Esophagus squamous epithelium (tissue), 5 donors: ENCODE measurements around the gene SFXN5. TPM values are rescaled to one million over a fixed set of nuclear protein-coding genes. Genes with fewer than 3 reads are reported as not detected.

ENCODE experiments used
- DNase-seq: peaks from one replicate; lab custom pipeline; 2025; lab: John Stamatoyannopoulos, UW
- H3K27ac ChIP-seq, 4 donors: fragments of 200-600 bp; sonication (generic); one replicate each; pipeline ENCODE4 v1.5.1; 2016 to 2019; ENCODE audit warnings: mild to moderate bottlenecking in 1 of 4
- H3K27me3 ChIP-seq, 4 donors: fragments of 200-600 bp; sonication (generic); 1 replicate in 3 of 4; 2 replicates in 1 of 4; pipeline versions ENCODE4 v1.5.1 to v1.6.0; 2017 to 2021; ENCODE audit warnings: antibody characterized with exemption in 1 of 4
- H3K36me3 ChIP-seq, 3 donors: fragments of 200-600 bp; sonication (generic); one replicate each; pipeline ENCODE4 v1.5.1; 2016 to 2019
- H3K4me1 ChIP-seq, 3 donors: fragments of 200-600 bp; sonication (generic); one replicate each; pipeline ENCODE4 v1.5.1; 2017 to 2019
- H3K4me3 ChIP-seq, 4 donors: fragments of 200-600 bp; sonication (generic); 1 replicate in 3 of 4; 2 replicates in 1 of 4; pipeline ENCODE4 v1.5.1; 2016 to 2019; ENCODE audit warnings: mild to moderate bottlenecking in 2 of 4, moderate library complexity in 1 of 4
- H3K9me3 ChIP-seq, 3 donors: fragments of 200-600 bp; sonication (generic); one replicate each; pipeline ENCODE4 v1.5.1; 2016 to 2019
- POLR2A ChIP-seq, 4 donors: fragments of 450-650 bp; IDR thresholded peaks; one replicate each; pipeline ENCODE4 v1.6.1; 2017; ENCODE audit warnings: antibody characterized with exemption in 4 of 4, mild to moderate bottlenecking in 4 of 4, moderate library complexity in 3 of 4
- WGBS, 2 donors: methylation state at CpG; one replicate each; pipeline ENCODE4 v1.1.5; 2018; 5-methylcytosine and 5-hydroxymethylcytosine counted together
- intact Hi-C: fragments of 100-400 bp; cut with DNase I; formaldehyde crosslinking; loops from one replicate; pipeline ENCODE4 v1.15.0; 2022
- total RNA-seq, 4 donors: library from RNA; depleted of rRNA; stranded (reverse); fragments of >200 nt; gene quantifications; one replicate each; pipeline ENCODE4 v1.1.0, GENCODE V29; 2016
- TF ChIP-seq, protein P1 (sequence below), 6 experiments: fragments of 450-650 bp in 4 of 6; fragments of 200-600 bp in 2 of 6; sonication (generic) in 2 of 6; IDR thresholded peaks; one replicate each; pipeline ENCODE4 v1.5.1; 2016 to 2019; ENCODE audit warnings: antibody characterized with exemption in 6 of 6, mild to moderate bottlenecking in 4 of 6, moderate library complexity in 4 of 6
- donor health status: DM: yes; HTN: yes; CAD: no.

The SFXN5 gene
- total RNA-seq, 4 donors from 2014 or later = 4.2 to 16.4 (median 12.7) TPM

- no peak for TF ChIP-seq POLR2A (IDR thresholded peaks at IDR 0.05)
- TF ChIP-seq, protein P1, sequence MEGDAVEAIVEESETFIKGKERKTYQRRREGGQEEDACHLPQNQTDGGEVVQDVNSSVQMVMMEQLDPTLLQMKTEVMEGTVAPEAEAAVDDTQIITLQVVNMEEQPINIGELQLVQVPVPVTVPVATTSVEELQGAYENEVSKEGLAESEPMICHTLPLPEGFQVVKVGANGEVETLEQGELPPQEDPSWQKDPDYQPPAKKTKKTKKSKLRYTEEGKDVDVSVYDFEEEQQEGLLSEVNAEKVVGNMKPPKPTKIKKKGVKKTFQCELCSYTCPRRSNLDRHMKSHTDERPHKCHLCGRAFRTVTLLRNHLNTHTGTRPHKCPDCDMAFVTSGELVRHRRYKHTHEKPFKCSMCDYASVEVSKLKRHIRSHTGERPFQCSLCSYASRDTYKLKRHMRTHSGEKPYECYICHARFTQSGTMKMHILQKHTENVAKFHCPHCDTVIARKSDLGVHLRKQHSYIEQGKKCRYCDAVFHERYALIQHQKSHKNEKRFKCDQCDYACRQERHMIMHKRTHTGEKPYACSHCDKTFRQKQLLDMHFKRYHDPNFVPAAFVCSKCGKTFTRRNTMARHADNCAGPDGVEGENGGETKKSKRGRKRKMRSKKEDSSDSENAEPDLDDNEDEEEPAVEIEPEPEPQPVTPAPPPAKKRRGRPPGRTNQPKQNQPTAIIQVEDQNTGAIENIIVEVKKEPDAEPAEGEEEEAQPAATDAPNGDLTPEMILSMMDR (IDR thresholded peaks at IDR 0.05) = no peak
- Histone ChIP-seq H3K36me3 (no peaks in the 10 kb centered on the region), H3K27me3 (peaks cover 0 to 92% (median 0%) of the 10 kb centered on the region in 4 donors), H3K4me1 (peaks cover 0 to 29% (median 9%) of the 10 kb centered on the region in 3 donors), H3K9me3 (no peaks in the 10 kb centered on the region), H3K4me3 (no peak overlapping the region), H3K27ac (no peak overlapping the region)
- intact Hi-C loops = loop anchor here (10.0 kb wide), 1 partner anchor 277 kb away; no protein-coding TSS in a partner anchor
- no peak for DNase-seq
- 74% methylated on average over 16 to 18 of the region's 18 CpGs for WGBS, 2 donors
These were observed 173.5 kb downstream of the SFXN5 start for GRCh38 chr2:72897785-72898584.

DNA sequence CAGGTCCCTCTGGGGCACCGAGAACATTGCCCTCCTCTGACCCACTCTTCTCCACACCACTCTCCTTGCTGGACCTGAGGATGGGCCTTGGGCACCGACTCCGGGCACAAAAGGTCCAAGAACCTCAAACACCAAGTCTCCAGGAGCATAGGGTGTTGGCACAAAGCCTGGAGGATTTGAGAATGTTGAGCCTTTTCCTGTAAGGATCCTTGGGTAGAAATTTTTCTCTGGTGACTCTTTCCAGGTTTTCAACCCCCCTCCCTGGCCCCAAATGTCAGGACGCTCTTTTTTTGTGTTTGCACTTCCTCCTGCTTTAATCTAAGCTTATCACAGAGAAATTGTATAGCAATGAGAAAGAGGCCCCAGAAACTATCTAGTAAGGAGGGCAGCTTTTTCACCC is 175.1 kb downstream of the SFXN5 start:
- no peak for DNase-seq
- H3K9me3 ChIP-seq = no peaks in the 10 kb centered on the region
- H3K36me3 ChIP-seq = peaks cover 0 to 12% (median 5%) of the 10 kb centered on the region in 3 donors
- H3K4me3 ChIP-seq = no peak overlapping the region
- WGBS, 2 donors = 60 to 73% methylated on average over 4 of the region's 4 CpGs
- intact Hi-C loops = loop anchor here (10.0 kb wide), 1 partner anchor 278 kb away; no protein-coding TSS in a partner anchor
- H3K27ac ChIP-seq = no peak overlapping the region
- peaks cover 0 to 29% (median 9%) of the 10 kb centered on the region in 3 donors for H3K4me1 ChIP-seq
- no peak for TF ChIP-seq POLR2A (IDR thresholded peaks at IDR 0.05)
- TF ChIP-seq, protein P1 (IDR thresholded peaks at IDR 0.05) = no peak
- peaks cover 0 to 77% (median 0%) of the 10 kb centered on the region in 4 donors for H3K27me3 ChIP-seq

DNA sequence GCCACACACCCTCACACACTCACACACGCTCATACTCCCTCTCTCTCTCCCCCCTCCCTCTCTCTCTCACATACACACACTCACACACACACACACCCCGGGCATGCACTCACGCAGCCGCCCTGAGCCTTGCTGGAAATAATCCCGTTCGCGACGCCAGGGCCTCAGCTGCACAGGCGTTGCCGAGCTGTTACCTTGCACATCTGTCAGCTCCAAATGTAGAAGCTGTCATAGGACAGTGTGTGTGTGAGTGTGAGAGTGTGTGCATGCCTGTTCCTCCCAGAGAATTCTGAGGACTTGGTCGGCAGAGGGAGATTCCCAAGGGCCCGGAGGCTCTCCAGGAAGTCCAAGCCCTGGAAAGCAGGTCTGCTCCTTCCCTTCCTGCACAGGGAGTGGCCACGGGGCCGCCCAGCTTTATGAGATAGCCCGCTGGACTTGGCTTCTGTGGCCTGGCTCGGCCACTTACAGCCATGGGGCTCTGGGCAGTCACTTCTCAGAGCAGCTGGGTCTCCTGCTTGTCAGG is 175.7 kb downstream of the SFXN5 start:
- no peak overlapping the region for H3K27ac ChIP-seq
- H3K4me3 ChIP-seq = peak overlapping the region in 2 of 4 donors; percentile 5 to 42

GRCh38 chr2:72895154-72895553 is 176.4 kb downstream of the SFXN5 start:
- Histone ChIP-seq H3K27ac (no peak overlapping the region), H3K4me1 (peaks cover 0 to 29% (median 9%) of the 10 kb centered on the region in 3 donors), H3K36me3 (peaks cover 0 to 25% (median 6%) of the 10 kb centered on the region in 3 donors), H3K9me3 (no peaks in the 10 kb centered on the region), H3K4me3 (no peak overlapping the region), H3K27me3 (peaks cover 0 to 64% (median 0%) of the 10 kb centered on the region in 4 donors)
- DNase-seq = no peak
- 15 to 38% methylated on average over 2 to 4 of the region's 4 CpGs for WGBS, 2 donors
- TF ChIP-seq POLR2A (IDR thresholded peaks at IDR 0.05) = no peak
- TF ChIP-seq, protein P1 (IDR thresholded peaks at IDR 0.05) = no peak
- intact Hi-C loops = loop anchor here (10.0 kb wide), 1 partner anchor 280 kb away; no protein-coding TSS in a partner anchor

More for the DNA sequence above, 175.7 kb downstream of the SFXN5 start:
- TF ChIP-seq, protein P1 (IDR thresholded peaks at IDR 0.05) = no peak
- TF ChIP-seq POLR2A (IDR thresholded peaks at IDR 0.05) = no peak
- intact Hi-C loops = loop anchor here (10.0 kb wide), 1 partner anchor 279 kb away; no protein-coding TSS in a partner anchor
- no peaks in the 10 kb centered on the region for H3K9me3 ChIP-seq
- H3K4me1 ChIP-seq = peaks cover 0 to 29% (median 9%) of the 10 kb centered on the region in 3 donors
- peaks cover 0 to 18% (median 6%) of the 10 kb centered on the region in 3 donors for H3K36me3 ChIP-seq
- WGBS, 2 donors = 0 to 9% methylated on average over 10 to 11 of the region's 16 CpGs
- H3K27me3 ChIP-seq = peaks cover 0 to 71% (median 0%) of the 10 kb centered on the region in 4 donors
- DNase-seq = no peak
